A549 treated with dexamethasone at 1 μM for 4 hours (cell line): ENCODE measurements around the gene R3HDM1. TPM values are rescaled to one million over a fixed set of nuclear protein-coding genes. Genes with fewer than 3 reads are reported as not detected.

ENCODE experiments used
- total RNA-seq: library from RNA; stranded (reverse); fragments of 200-300 nt; extraction: Qiagen RNA extraction; gene quantifications from 5 replicates; pipeline ENCODE4 v1.2.3, GENCODE V29; 2022

Gene R3HDM1
- 23.3 to 33.1 TPM (median 28.0 TPM) in 5 replicates for total RNA-seq

DNA sequence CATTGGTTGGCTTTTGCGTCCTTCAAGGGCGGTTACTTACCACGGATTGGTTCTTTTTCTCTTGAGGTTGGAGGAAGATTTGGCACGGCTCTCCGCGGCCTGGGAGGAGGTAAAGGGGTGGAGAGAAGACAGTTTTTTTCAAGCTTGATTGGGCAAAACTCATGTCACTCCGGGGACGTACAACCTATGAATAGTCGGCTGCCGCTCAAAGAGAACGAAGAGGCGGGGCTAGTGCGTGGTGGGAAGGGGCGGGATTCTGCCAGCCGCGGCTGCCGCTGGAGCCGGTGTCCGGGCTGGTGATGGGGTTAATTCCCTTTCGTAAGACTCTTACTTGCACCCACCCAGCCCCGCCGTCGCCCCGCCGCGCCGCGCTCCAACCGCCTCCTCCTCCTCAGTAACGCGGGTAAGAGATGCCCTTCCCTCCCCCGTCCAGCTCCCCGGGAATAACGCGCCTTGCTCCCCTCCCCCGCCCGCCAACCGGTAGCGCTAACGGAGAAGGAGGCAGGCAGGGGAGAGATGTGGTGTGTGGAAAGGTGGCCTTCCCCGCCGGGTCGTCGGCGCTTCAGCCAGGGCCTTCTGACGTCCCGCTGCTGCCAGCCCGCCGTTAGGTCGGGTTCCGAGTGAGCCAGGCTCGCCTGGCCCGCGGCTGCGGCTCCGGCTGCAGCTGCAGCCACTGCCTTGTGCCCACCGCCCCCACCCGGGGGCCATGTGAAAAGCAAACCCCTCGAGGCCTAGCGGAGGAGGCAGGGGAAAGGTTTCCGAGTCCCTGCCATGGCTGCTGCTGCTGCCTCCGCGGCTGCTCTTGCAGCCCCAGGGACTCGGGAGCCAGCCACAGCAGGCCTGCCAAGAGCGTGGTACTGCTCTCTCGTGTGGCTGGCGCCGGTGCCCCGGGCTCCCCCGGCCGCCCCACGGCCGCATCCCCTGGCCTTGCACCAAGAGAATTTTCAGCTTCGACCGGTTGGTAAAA lies at the start of gene R3HDM1:
Gene R3HDM1, plus strand, starts transcription at position 254 of the 967 bp plus-strand sequence. CDS start 73,362 bp downstream, outside the sequence.

GRCh38 chr2:135530313-135531230 lies 712 bp upstream of the R3HDM1 start, which contains the start of gene ZRANB3:
Gene ZRANB3, minus strand, starts transcription at chr2:135531218.

DNA sequence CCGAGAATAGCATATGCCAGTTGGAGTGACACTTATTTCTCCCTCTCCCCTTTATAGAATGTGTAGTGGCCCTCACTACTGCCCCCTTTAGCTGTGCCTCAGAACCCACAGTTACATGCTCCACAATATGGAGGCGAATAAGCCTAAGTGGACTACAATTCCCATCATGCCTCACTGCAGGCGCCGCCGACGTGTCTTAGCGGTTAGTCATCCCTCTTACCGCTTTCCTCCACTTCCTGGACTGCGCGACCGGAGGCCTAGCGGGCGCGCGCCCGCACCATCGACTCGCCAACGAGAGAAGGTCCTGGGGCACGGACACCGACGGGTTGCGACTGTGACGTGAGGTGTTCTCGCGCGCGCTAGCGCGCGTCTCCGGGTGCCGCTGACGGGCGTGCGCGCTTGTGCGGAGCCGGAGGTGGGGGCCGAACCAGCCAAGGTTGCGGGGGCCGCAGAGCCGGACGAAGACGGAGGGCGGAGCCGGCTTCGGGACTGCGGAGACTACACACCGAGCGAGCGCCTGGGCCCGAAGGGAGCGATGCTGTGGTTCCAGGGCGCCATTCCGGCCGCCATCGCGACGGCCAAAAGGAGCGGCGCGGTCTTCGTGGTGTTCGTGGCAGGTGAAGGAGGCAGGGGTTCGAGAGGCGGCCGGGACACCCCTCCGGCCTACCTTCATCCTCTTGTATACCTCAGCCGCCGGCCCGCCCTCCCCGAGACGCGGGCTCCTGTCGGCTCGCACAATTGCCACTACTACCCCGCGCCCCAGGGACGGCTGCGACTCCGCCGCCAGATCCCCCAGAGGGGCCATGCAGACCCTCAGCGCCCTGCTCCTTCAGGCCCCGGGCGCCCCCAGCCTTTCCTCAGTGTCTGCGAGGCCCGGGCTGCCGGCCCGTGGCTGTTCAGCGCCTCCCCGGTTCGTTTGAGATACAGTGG lies 210.4 kb downstream of the R3HDM1 start, which contains the start of gene UBXN4:
Gene UBXN4, plus strand, starts transcription at position 461 of the 930 bp plus-strand sequence. Its CDS starts 75 bp downstream, at position 536.

Other genes starting within 250 kb of the R3HDM1 start
- 5.2 to 6.3 TPM (median 5.7 TPM) in 5 replicates for gene ZRANB3, start 266 bp upstream of the R3HDM1 start, total RNA-seq
- gene UBXN4, start 210.4 kb downstream of the R3HDM1 start, total RNA-seq, result 33.0 to 43.4 TPM (median 38.7 TPM) in 5 replicates